ENCODE results near the gene CAPN14.

Gene CAPN14

GRCh38 chr2:31223026-31223425, 5.7 kb upstream of the CAPN14 start:
- TF ChIP-seq, protein P1, sequence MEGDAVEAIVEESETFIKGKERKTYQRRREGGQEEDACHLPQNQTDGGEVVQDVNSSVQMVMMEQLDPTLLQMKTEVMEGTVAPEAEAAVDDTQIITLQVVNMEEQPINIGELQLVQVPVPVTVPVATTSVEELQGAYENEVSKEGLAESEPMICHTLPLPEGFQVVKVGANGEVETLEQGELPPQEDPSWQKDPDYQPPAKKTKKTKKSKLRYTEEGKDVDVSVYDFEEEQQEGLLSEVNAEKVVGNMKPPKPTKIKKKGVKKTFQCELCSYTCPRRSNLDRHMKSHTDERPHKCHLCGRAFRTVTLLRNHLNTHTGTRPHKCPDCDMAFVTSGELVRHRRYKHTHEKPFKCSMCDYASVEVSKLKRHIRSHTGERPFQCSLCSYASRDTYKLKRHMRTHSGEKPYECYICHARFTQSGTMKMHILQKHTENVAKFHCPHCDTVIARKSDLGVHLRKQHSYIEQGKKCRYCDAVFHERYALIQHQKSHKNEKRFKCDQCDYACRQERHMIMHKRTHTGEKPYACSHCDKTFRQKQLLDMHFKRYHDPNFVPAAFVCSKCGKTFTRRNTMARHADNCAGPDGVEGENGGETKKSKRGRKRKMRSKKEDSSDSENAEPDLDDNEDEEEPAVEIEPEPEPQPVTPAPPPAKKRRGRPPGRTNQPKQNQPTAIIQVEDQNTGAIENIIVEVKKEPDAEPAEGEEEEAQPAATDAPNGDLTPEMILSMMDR (conservative IDR thresholded peaks at IDR 0.05; ENCODE audit: low read length) = no peak
- H3K4me3 ChIP-seq (ENCODE audit: low read length) = no peak overlapping the region
- DNase-seq (ENCODE audit: low read depth) = no peak

GRCh38 chr2:31222071-31222470, 4.8 kb upstream of the CAPN14 start:
- no peak for DNase-seq (ENCODE audit: low read depth)
- TF ChIP-seq, protein P1 (conservative IDR thresholded peaks at IDR 0.05; ENCODE audit: low read length) = no peak
- no peak overlapping the region for H3K4me3 ChIP-seq (ENCODE audit: low read length)

GRCh38 chr2:31221544-31221943, 4.2 kb upstream of the CAPN14 start:
- no peak for DNase-seq (ENCODE audit: low read depth)
- no peak overlapping the region for H3K4me3 ChIP-seq (ENCODE audit: low read length)
- TF ChIP-seq, protein P1 (conservative IDR thresholded peaks at IDR 0.05; ENCODE audit: low read length) = no peak

- TF ChIP-seq, protein P1 (conservative IDR thresholded peaks at IDR 0.05; ENCODE audit: low read length) = no peak
- no peak for DNase-seq (ENCODE audit: low read depth)
- H3K4me3 ChIP-seq (ENCODE audit: low read length) = no peak overlapping the region
Observed at GRCh38 chr2:31219131-31219969, 2.0 kb upstream of the CAPN14 start.

DNA sequence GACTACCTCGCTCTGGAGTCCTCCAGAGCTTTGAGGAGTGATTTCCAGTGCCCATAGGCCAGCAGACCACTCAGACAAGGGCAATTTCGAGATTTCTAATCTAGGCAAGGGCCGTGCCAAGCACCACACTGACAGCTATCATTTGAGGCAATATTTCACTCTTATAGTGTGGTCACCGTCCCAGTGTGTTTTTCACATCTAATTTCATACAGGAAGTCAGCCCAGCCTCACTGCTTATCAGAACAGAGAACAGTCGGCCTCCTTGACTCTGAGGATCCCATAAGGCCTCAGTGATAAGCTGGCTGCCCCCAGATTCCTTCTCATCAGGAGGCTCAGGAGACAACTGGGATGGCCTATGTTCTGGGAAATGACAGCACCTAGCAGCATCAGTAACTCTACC, 581 bp downstream of the CAPN14 start:
- TF ChIP-seq, protein P1 (conservative IDR thresholded peaks at IDR 0.05; ENCODE audit: low read length) = no peak
- DNase-seq (ENCODE audit: low read depth) = no peak
- H3K4me3 ChIP-seq (ENCODE audit: low read length) = no peak overlapping the region

DNA sequence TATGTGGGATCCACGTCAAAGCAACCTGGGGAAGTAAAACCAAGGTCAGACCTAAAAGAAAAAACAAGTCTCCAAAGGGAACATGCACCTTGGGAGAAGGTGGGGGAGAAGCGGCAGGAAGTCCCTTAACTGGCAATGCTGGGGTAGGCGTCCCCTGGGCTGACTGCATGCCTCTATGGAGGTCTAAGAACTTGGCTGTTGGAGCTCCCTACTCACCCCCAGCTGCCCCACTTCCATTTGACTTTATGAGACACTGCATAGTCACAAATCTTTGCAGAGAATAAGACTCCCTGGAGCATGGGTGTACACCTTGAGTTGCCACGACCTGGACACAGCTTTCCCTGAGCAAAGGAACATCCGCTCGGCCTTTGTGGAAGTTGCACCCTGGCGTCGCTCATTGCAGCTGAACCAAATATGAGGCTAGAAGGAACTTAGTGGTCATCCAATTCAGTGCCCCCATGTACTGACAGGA, 2.8 kb downstream of the CAPN14 start:
- no peak overlapping the region for H3K4me3 ChIP-seq (ENCODE audit: low read length)
- no peak for DNase-seq (ENCODE audit: low read depth)
- TF ChIP-seq, protein P1 (conservative IDR thresholded peaks at IDR 0.05; ENCODE audit: low read length) = no peak
